Calu3 (cell line): ENCODE measurements around the gene IL17RB. TPM values are rescaled to one million over a fixed set of nuclear protein-coding genes. Genes with fewer than 3 reads are reported as not detected.

ENCODE experiments used
- BruUV-seq: library from RNA; stranded (reverse); fragments of 400-500 nt; replicated peaks from 2 replicates; lab custom pipeline; 2021; lab: Mats Ljungman, UMichigan
- CTCF ChIA-PET: fragments of 300-600 bp; sonication (Branson Sonifier 250); formaldehyde crosslinking; loops from one replicate; lab custom pipeline; 2022; ENCODE audit warnings: antibody characterized with exemption; lab: Charles Lee
- DNase-seq: peaks from one replicate; pipeline ENCODE4 v3.0.0; 2022
- H3K27ac Mint-ChIP-seq: one replicate; pipeline ENCODE4 v1.8.0; 2022; ENCODE audit warnings: mixed read lengths; ENCODE audit not compliant: unreplicated experiment
- H3K27me3 Mint-ChIP-seq: one replicate; pipeline ENCODE4 v1.8.0; 2022; ENCODE audit warnings: mixed read lengths; ENCODE audit not compliant: unreplicated experiment
- H3K36me3 Mint-ChIP-seq: one replicate; pipeline ENCODE4 v1.8.0; 2022; ENCODE audit warnings: mild to moderate bottlenecking, moderate library complexity, mixed read lengths; ENCODE audit not compliant: insufficient read depth, unreplicated experiment
- H3K4me1 Mint-ChIP-seq: one replicate; pipeline ENCODE4 v1.8.0; 2022; ENCODE audit warnings: mild to moderate bottlenecking, low read depth, mixed read lengths; ENCODE audit not compliant: unreplicated experiment
- H3K4me3 Mint-ChIP-seq: one replicate; pipeline ENCODE4 v1.8.0; 2022; ENCODE audit warnings: mild to moderate bottlenecking, low read depth, moderate library complexity, mixed read lengths; ENCODE audit not compliant: unreplicated experiment
- H3K9me3 Mint-ChIP-seq: one replicate; pipeline ENCODE4 v1.8.0; 2022; ENCODE audit warnings: low read depth, mixed read lengths; ENCODE audit not compliant: unreplicated experiment
- intact Hi-C: fragments of 100-400 bp; cut with micrococcal nuclease; formaldehyde crosslinking; loops from one replicate; pipeline ENCODE4 v1.10.0; 2022; ENCODE audit not compliant: unreplicated experiment
- total RNA-seq: library from RNA; stranded (reverse); gene quantifications from 2 replicates; pipeline ENCODE4 v1.2.3, GENCODE V29; 2022
- TF ChIP-seq, protein P1 (sequence below): fragments of 200-600 bp; IDR thresholded peaks from one replicate; pipeline ENCODE4 v1.8.0; 2022; ENCODE audit warnings: antibody characterized with exemption; ENCODE audit not compliant: unreplicated experiment

Gene IL17RB
- total RNA-seq, 1 experiment from 2014 or later: 21.9 TPM

DNA sequence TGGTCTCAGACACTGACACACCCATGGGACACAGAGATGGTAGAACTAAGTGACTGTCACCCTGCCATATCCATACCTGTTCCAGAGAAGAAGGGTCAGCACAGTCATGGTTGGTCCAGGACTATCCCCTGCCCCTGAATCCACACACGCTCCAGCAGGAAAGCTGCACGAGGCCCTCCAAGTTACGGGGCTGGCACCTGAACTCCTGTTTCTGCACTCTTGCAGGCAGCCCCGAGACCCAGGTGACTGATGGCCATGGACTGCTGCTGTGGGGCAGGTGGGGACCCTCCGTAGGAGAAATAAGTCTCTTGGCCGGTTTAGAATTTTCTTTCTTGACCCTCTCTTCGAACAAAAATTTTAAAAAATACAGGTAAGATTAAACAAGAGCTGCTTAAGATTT lies 30.7 kb upstream of the IL17RB start:
- Mint-ChIP-seq H3K27ac (no peak overlapping the region), H3K9me3 (no peaks in the 10 kb centered on the region), H3K4me1 (no peaks in the 10 kb centered on the region), H3K36me3 (peaks cover 37% of the 10 kb centered on the region), H3K4me3 (no peak overlapping the region), H3K27me3 (no peaks in the 10 kb centered on the region)
- intact Hi-C loops: no loop called here
- TF ChIP-seq, protein P1, sequence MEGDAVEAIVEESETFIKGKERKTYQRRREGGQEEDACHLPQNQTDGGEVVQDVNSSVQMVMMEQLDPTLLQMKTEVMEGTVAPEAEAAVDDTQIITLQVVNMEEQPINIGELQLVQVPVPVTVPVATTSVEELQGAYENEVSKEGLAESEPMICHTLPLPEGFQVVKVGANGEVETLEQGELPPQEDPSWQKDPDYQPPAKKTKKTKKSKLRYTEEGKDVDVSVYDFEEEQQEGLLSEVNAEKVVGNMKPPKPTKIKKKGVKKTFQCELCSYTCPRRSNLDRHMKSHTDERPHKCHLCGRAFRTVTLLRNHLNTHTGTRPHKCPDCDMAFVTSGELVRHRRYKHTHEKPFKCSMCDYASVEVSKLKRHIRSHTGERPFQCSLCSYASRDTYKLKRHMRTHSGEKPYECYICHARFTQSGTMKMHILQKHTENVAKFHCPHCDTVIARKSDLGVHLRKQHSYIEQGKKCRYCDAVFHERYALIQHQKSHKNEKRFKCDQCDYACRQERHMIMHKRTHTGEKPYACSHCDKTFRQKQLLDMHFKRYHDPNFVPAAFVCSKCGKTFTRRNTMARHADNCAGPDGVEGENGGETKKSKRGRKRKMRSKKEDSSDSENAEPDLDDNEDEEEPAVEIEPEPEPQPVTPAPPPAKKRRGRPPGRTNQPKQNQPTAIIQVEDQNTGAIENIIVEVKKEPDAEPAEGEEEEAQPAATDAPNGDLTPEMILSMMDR: no peak
- CTCF ChIA-PET: no interaction called here
- no peak for DNase-seq
- no TSS peak for BruUV-seq

DNA sequence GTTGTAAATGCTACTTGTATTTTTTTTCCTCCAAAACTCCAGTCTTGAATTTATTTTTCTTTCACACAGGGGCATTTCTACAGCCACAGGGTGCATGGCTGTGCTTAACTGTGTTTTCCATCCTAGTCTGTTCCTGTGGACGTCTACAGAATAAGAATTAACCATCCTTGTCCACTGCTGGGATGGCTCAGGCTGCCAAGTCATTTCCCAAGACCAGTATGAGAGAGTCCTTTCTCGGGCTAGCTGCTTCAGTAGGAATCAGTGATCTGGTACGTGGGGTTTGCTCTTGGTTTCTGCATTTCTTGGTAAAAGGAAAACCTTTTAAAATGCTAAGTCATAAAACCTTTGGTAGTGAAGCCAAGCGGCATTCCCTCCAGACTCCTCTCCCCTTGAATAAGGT lies 29.9 kb upstream of the IL17RB start:
- H3K4me3 Mint-ChIP-seq: no peak overlapping the region
- no peaks in the 10 kb centered on the region for H3K9me3 Mint-ChIP-seq
- no peaks in the 10 kb centered on the region for H3K4me1 Mint-ChIP-seq
- no peak for DNase-seq
- BruUV-seq: TSS peak; percentile 8
- TF ChIP-seq, protein P1: no peak
- H3K27me3 Mint-ChIP-seq: no peaks in the 10 kb centered on the region
- H3K27ac Mint-ChIP-seq: no peak overlapping the region
- peaks cover 33% of the 10 kb centered on the region for H3K36me3 Mint-ChIP-seq
- intact Hi-C loops: no loop called here
- CTCF ChIA-PET: no interaction called here

DNA sequence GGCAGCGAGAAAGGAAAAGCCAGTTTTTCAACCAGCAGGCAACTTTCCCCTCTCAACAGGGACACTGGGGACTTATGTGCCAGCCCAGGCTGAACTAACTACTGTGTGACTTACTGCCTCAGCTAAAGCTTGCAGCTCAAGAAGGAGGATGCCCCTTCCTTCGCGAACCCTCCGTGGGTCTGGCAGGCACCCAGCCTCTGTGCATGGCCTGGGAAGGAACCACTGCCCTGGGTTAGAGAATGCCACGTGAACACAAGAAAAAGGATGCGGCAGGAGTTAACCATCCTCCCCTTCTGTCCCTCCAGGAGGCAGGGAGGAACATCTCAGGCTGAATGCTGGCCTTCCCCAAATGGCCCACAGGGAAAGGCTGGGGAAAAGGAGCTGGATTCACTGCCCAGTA lies 29.2 kb upstream of the IL17RB start:
- no peak overlapping the region for H3K4me3 Mint-ChIP-seq
- no peak for DNase-seq
- no peaks in the 10 kb centered on the region for H3K4me1 Mint-ChIP-seq
- no peaks in the 10 kb centered on the region for H3K27me3 Mint-ChIP-seq
- TF ChIP-seq, protein P1: no peak
- BruUV-seq: no TSS peak
- intact Hi-C loops: no loop called here
- CTCF ChIA-PET: no interaction called here
- peaks cover 40% of the 10 kb centered on the region for H3K36me3 Mint-ChIP-seq
- H3K9me3 Mint-ChIP-seq: no peaks in the 10 kb centered on the region
- no peak overlapping the region for H3K27ac Mint-ChIP-seq

DNA sequence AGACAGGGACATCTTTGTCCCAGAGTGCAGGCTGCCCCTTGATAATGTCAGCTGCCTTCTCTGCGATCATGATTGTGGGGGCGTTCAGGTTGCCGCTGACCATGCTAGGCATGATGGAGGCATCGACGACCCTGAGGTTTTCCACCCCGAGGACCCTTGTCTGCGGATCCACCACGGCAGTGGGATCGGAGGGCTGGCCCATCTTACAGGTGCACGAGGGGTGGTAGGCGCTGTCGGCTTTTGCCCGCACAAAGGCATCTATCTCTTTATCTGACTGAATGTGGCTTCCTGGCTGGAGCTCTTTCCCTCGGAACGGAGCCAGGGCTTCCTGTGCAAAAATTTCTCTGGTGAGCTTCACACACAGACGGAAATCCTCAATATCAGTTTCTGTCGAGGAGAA lies 28.6 kb upstream of the IL17RB start:
- BruUV-seq: no TSS peak
- Mint-ChIP-seq H3K4me3 (no peak overlapping the region), H3K4me1 (no peaks in the 10 kb centered on the region), H3K36me3 (peaks cover 35% of the 10 kb centered on the region), H3K9me3 (no peaks in the 10 kb centered on the region), H3K27ac (no peak overlapping the region), H3K27me3 (no peaks in the 10 kb centered on the region)
- CTCF ChIA-PET: no interaction called here
- intact Hi-C loops: no loop called here
- TF ChIP-seq, protein P1: no peak
- no peak for DNase-seq
